ENCODE data around the gene CNGB1. TPM values are rescaled to one million over a fixed set of nuclear protein-coding genes. Genes with fewer than 3 reads are reported as not detected.

CNGB1 gene
- total and polyA plus RNA-seq, 2 of the 13 experiments (the other 11 are each of a cell fraction or from before 2014, with no cell fraction given): 0.02 to 0.15 TPM

- no peak for TF ChIP-seq HOMEZ (CRISPR knock-in tag; IDR thresholded peaks at IDR 0.05; ENCODE audit: low read depth)
- TF ChIP-seq MAFF (IDR thresholded peaks at IDR 0.05; ENCODE audit: low read depth, low read length): 0 out of 2 replicates have a peak, but pooled peaks have one; percentile 14
- TF ChIP-seq SSRP1 (CRISPR knock-in tag; IDR thresholded peaks at IDR 0.05): no peak
- no peak for TF ChIP-seq ZNF543 (CRISPR knock-in tag; IDR thresholded peaks at IDR 0.05)
- TF ChIP-seq ELF1 (CRISPR knock-in tag; IDR thresholded peaks at IDR 0.05): no peak
- TF ChIP-seq KMT2B (CRISPR knock-in tag; IDR thresholded peaks at IDR 0.05): no peak
Measured at GRCh38 chr16:57941016-57941664, 29.8 kb downstream of the CNGB1 start (continued).

- no peaks in the 10 kb centered on the region for H4K20me1 ChIP-seq (ENCODE audit: insufficient read depth, low read length)
- intact Hi-C loops (cut with micrococcal nuclease; ENCODE audit: unreplicated experiment) (no loop called here), in situ Hi-C loops (cut with HindIII; ENCODE audit: extremely low pct_ligation_motif_present, low pct_unique_long_range_greater_than_20kb) (no loop called here)
- ChIA-PET CTCF (ENCODE audit: low intra/inter-chr PET ratio, low total read pairs) (no interaction called here), POLR2A (no interaction called here)
- no peaks in the 10 kb centered on the region for H3K9me3 ChIP-seq (ENCODE audit: low read length)
- BruUV-seq (replicated peaks): no TSS peak
- no peak overlapping the region for H2AFZ ChIP-seq (ENCODE audit: low read length)
- no peaks in the 10 kb centered on the region for H3K36me3 ChIP-seq (replicated peaks in 1 of 2; ENCODE audit: control insufficient read depth in 1 of 2, insufficient read depth in 2 of 2, low read length in 2 of 2)
- no peak overlapping the region for H3K4me3 ChIP-seq (replicated peaks in 1 of 3; ENCODE audit: insufficient read depth in 1 of 3, low read depth in 2 of 3, low read length in 3 of 3)
- 42% methylated on average over 5 of the region's 5 CpGs for WGBS (ENCODE audit: low lambda C conversion rate)
- no peak overlapping the region for H3K9ac ChIP-seq (ENCODE audit: insufficient read depth, low read depth, low read length)
- peaks cover 11% of the 10 kb centered on the region for H3K4me1 ChIP-seq (ENCODE audit: insufficient read depth, low read length)
- no peak overlapping the region for H3K27ac ChIP-seq (ENCODE audit: extremely low read length, insufficient read depth, low read length)
- peaks cover 0 to 41% of the 10 kb centered on the region in 2 experiments; a peak in 3 of 5 replicates for H3K27me3 ChIP-seq (ENCODE audit: control insufficient read depth in 1 of 2, insufficient read depth in 2 of 2, low read length in 2 of 2)
- TF ChIP-seq ZNF768 (CRISPR knock-in tag; IDR thresholded peaks at IDR 0.05): peak; percentile 89
- TF ChIP-seq ZMYM3 (CRISPR knock-in tag; IDR thresholded peaks at IDR 0.05): peak; percentile 30; the same call in 1 of the 2 replicates
- no peak for TF ChIP-seq CREBL2 (CRISPR knock-in tag; IDR thresholded peaks at IDR 0.05; ENCODE audit: borderline replicate concordance)
- no peak for TF ChIP-seq MTA3 (CRISPR knock-in tag; IDR thresholded peaks at IDR 0.05)
- ATAC-seq: no peak
- H3K79me2 ChIP-seq (ENCODE audit: insufficient read depth, low read length): no peaks in the 10 kb centered on the region
- no peak for FAIRE-seq
- DNase-seq (ENCODE audit: low spot score): no peak
- no peak overlapping the region for H3K4me2 ChIP-seq (ENCODE audit: low read depth, low read length)
Measured at GRCh38 chr16:57940382-57940966, 30.5 kb downstream of the CNGB1 start.

Data from HepG2 (cell line).